Ovary (tissue), 9 donors: Measurements from ENCODE around the gene CUL4A. TPM values are rescaled to one million over a fixed set of nuclear protein-coding genes. Genes with fewer than 3 reads are reported as not detected.

ENCODE experiments used
- DNase-seq, 5 donors: peaks; one replicate each; pipeline ENCODE4 v3.0.0-alpha.2; 2019 to 2020
- H3K27ac ChIP-seq, 2 donors: fragments of 200-600 bp; one replicate each; pipeline versions ENCODE4 v1.5.1 to v1.8.0; 2019 to 2022
- H3K27me3 ChIP-seq: fragments of 200-600 bp; one replicate; pipeline ENCODE4 v1.8.0; 2022
- H3K36me3 ChIP-seq: fragments of 200-600 bp; sonication (generic); one replicate; pipeline ENCODE4 v1.5.1; 2019
- H3K4me1 ChIP-seq: one replicate; pipeline ENCODE4 v1.8.1; 2013; ENCODE audit warnings: mild to moderate bottlenecking, moderate library complexity; ENCODE audit not compliant: insufficient read depth
- H3K4me3 ChIP-seq: fragments of 200-600 bp; sonication (generic); one replicate; pipeline ENCODE4 v1.5.1; 2017
- H3K9me3 ChIP-seq, 2 donors: fragments of 200-600 bp in 1 of 2; sonication (generic) in 1 of 2; one replicate each; pipeline versions ENCODE4 v1.5.1 to v1.8.1; 2013 to 2019; ENCODE audit warnings: mild to moderate bottlenecking in 1 of 2, moderate library complexity in 1 of 2
- EP300 ChIP-seq: sonication (generic); formaldehyde crosslinking; IDR thresholded peaks from one replicate; pipeline ENCODE4 v1.6.1; 2017; ENCODE audit warnings: antibody characterized with exemption
- POLR2A ChIP-seq: fragments of 450-650 bp; IDR thresholded peaks from one replicate; pipeline ENCODE4 v1.6.1; 2017; ENCODE audit warnings: antibody characterized with exemption, mild to moderate bottlenecking, moderate library complexity
- WGBS, 3 donors: extraction: QIAGEN DNeasy Blood & Tissue Kit in 1 of 3; methylation state at CpG; one replicate each; pipeline versions ENCODE4 v1.1.5 to v1.1.7; 2013 to 2017; 5-methylcytosine and 5-hydroxymethylcytosine counted together
- intact Hi-C, 4 donors: fragments of 100-400 bp; cut with DNase I; formaldehyde crosslinking; loops; one replicate each; pipeline versions ENCODE4 v1.11.0 to v1.15.1; 2022 to 2023
- polyA plus RNA-seq, 2 donors: library from polyadenylated mRNA; stranded (reverse); fragments of 200-250 nt in 1 of 2; fragments of 350-450 nt in 1 of 2; fragmentation: Illumina TruSeq in 1 of 2; extraction: RNeasy Lipid Tissue Mini Kit (QIAGEN cat#74804) in 1 of 2; gene quantifications; one replicate each; pipeline ENCODE4 v1.2.3, GENCODE V29; 2013 to 2014
- total RNA-seq, 7 donors: library from RNA; depleted of rRNA in 2 of 7; stranded (reverse); fragments of >200 nt in 2 of 7; fragmentation: NEBNext Ultra II Directional in 3 of 7; extraction: Animal tissue kit (Norgen Biotek cat#: 25700) in 3 of 7; gene quantifications; one replicate each; pipeline versions ENCODE4 v1.1.0 to v1.2.4, GENCODE V29; 2016 to 2023
- TF ChIP-seq, protein P1 (sequence below), 3 donors: fragments of 450-650 bp in 2 of 3; fragments of 200-600 bp in 1 of 3; IDR thresholded peaks; one replicate each; pipeline versions ENCODE4 v1.5.1 to v1.8.0; 2016 to 2022; ENCODE audit warnings: antibody characterized with exemption in 3 of 3, mild to moderate bottlenecking in 1 of 3
- donor health status: DM: no; HTN: no; CAD: no; lungs with moderate emphysema.
- donor health status: DM: no; HTN: no; CAD: no.
- donor health status: Bipolar disorder and iron deficiency.
- donor health status: DM: yes; HTN: yes; CAD: no.
- donor health status: DM: no; HTN: no; CAD: no.
- donor health status: DM: yes; HTN: yes; CAD: no.

The CUL4A gene
- total and polyA plus RNA-seq, 9 donors = 24.0 to 66.4 (median 43.5) TPM

DNA sequence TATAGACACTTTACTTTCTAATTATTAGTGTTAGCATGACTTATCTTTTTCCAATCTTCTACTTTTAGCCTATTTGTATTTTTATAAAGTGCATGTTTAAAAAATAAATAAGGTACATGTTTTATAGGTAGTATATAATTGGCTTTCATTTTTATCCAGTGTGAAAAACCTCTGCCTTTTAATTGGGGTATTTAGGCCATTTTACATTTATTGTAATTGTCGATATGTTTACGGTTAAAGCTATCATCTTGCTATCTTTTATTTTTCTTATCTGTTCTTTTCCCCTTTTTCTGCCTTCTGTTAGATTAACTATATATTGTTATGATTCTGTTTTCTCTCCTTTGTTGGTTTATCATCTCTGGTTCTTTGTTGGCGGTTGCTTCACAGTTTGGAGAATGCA, 41.8 kb upstream of the CUL4A start:
- intact Hi-C loops = no loop called here

DNA sequence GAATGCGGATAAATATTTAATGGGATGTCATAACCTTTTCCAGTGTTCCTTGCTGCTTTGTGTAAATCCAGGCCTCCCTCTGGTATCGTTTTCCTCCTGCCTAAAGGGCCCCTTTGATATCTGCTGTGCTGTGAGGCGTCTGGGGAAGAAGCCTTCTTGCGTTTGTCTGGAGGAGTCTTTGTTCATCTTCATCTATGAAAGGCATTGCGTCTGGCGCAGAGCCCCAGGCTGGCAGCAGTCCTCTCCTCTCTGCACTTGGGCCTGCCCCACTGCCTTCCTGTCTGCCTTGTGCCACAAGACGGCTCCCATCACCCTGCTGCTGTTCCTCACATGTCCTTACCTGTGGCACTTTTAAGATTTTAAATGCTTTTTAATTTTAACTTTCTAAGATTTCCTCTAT, 41.2 kb upstream of the CUL4A start:
- no peak for DNase-seq
- TF ChIP-seq, protein P1, sequence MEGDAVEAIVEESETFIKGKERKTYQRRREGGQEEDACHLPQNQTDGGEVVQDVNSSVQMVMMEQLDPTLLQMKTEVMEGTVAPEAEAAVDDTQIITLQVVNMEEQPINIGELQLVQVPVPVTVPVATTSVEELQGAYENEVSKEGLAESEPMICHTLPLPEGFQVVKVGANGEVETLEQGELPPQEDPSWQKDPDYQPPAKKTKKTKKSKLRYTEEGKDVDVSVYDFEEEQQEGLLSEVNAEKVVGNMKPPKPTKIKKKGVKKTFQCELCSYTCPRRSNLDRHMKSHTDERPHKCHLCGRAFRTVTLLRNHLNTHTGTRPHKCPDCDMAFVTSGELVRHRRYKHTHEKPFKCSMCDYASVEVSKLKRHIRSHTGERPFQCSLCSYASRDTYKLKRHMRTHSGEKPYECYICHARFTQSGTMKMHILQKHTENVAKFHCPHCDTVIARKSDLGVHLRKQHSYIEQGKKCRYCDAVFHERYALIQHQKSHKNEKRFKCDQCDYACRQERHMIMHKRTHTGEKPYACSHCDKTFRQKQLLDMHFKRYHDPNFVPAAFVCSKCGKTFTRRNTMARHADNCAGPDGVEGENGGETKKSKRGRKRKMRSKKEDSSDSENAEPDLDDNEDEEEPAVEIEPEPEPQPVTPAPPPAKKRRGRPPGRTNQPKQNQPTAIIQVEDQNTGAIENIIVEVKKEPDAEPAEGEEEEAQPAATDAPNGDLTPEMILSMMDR (IDR thresholded peaks at IDR 0.05) = no peak
- TF ChIP-seq EP300 = no peak
- TF ChIP-seq POLR2A = no peak
- Histone ChIP-seq H3K27ac (no peak overlapping the region), H3K4me3 (no peak overlapping the region), H3K9me3 (no peaks in the 10 kb centered on the region), H3K4me1 (no peaks in the 10 kb centered on the region), H3K36me3 (no peaks in the 10 kb centered on the region), H3K27me3 (no peaks in the 10 kb centered on the region)
- WGBS, 3 donors = 80 to 98% (median 97%) methylated on average over 7 of the region's 7 CpGs
- intact Hi-C loops = no loop called here

More for the DNA sequence above, 41.8 kb upstream of the CUL4A start:
- TF ChIP-seq, protein P1 (IDR thresholded peaks at IDR 0.05) = no peak
- no peak for TF ChIP-seq POLR2A
- no peak for TF ChIP-seq EP300
- no peak overlapping the region for H3K27ac ChIP-seq
- 98% methylated on average over 3 of the region's 3 CpGs for WGBS, 3 donors
- no peaks in the 10 kb centered on the region for H3K9me3 ChIP-seq
- no peak overlapping the region for H3K4me3 ChIP-seq
- H3K27me3 ChIP-seq = no peaks in the 10 kb centered on the region
- H3K36me3 ChIP-seq = no peaks in the 10 kb centered on the region
- no peaks in the 10 kb centered on the region for H3K4me1 ChIP-seq
- DNase-seq = no peak

DNA sequence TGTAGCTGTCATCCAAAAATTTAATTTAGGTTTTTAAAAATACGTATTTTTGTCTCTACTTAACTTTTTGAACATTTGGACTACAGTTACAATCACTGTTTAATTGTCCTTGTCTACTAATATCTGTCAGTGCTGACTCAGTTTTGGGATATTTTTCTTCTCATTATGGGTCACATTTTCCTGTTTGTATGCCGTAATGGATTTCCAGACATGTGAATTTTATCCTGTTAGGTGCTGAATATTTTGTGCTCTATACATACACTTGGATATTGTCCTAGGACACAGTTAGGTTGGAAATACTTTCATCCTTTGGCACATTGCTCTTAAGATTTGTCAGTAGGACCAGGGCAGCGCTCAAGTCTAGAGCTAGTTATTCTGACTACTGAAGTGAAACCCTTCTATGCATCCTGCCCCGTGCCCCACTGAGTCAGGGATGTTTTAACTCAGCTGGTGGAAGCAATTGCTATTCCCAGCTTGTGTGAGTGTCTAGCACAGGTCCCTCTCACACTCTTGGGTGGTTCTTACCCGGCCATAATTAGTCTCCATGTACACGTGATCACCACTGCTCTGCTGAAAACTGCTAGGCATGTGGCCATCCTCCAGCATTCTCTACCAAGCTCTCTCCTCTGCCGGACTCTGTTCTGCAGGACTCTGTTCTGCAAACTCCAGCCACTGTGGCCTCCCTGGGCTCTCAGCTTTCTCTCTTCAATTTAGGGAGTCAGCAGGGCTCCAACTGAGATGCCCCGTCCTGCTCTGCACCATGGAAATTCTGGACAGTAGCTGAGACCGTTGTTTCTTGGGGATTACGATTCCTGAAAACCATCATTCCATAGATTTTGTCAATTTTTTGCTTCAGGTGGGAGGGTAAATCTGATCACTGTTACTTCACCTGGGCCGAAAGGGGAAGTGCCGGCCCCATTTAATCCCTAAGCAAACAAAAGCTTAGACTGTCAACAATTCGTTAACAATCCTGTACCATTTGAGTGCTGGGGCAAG, 39.8 kb upstream of the CUL4A start:
- TF ChIP-seq EP300 (no peak), POLR2A (no peak)
- TF ChIP-seq, protein P1 (IDR thresholded peaks at IDR 0.05) = no peak
- no peaks in the 10 kb centered on the region for H3K27me3 ChIP-seq
- no peak for DNase-seq
- no peak overlapping the region for H3K27ac ChIP-seq
- H3K9me3 ChIP-seq = no peaks in the 10 kb centered on the region
- H3K4me3 ChIP-seq = no peak overlapping the region
- no peaks in the 10 kb centered on the region for H3K36me3 ChIP-seq
- intact Hi-C loops = no loop called here
- WGBS, 3 donors = 91 to 95% (median 93%) methylated on average over 13 of the region's 13 CpGs
- no peaks in the 10 kb centered on the region for H3K4me1 ChIP-seq

DNA sequence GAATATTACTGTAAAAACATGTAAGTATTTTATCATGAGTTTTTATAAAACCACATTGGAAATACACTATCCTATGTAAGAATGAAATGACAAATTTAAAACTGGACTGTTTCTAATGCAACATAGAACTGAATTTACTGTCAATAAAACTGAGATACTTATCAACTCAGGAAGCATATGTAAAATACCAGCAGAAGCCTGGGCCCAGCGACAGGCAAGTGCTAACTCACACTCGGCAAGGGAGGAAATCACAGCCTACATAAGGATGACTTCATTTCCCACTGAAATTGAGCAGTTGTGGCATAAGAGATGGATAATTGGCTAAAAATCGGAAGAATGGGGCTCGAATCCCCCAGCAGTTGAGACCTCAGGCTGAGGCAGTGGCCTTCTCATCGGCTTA, 38.9 kb upstream of the CUL4A start:
- intact Hi-C loops = no loop called here
- no peak overlapping the region for H3K4me3 ChIP-seq
- H3K9me3 ChIP-seq = no peaks in the 10 kb centered on the region
- no peak for DNase-seq
- WGBS, 3 donors = 87 to 92% (median 91%) methylated on average over 5 of the region's 5 CpGs
- TF ChIP-seq, protein P1 (IDR thresholded peaks at IDR 0.05) = no peak
- TF ChIP-seq EP300 = no peak
- TF ChIP-seq POLR2A = no peak
- no peaks in the 10 kb centered on the region for H3K27me3 ChIP-seq
- H3K36me3 ChIP-seq = no peaks in the 10 kb centered on the region
- H3K4me1 ChIP-seq = no peaks in the 10 kb centered on the region
- H3K27ac ChIP-seq = no peak overlapping the region
